GM06990 (cell line): ENCODE data around the gene CMSS1.

ENCODE experiments used
- DNase-seq: peaks from one replicate; pipeline ENCODE4 v3.0.0-alpha.2; 2011; ENCODE audit not compliant: insufficient read length; ENCODE audit errors: extremely low read depth
- H3K27me3 ChIP-seq: replicated peaks from 2 replicates; pipeline ENCODE4 v1.6.0; 2011; ENCODE audit warnings: low read length; ENCODE audit not compliant: control insufficient read depth, insufficient read depth
- H3K36me3 ChIP-seq: 2 replicates; pipeline ENCODE4 v1.5.1; 2011; ENCODE audit warnings: low read length; ENCODE audit not compliant: control insufficient read depth, insufficient read depth
- H3K4me3 ChIP-seq: replicated peaks from 2 replicates; pipeline ENCODE4 v1.5.1; 2011; ENCODE audit warnings: low read depth, mild to moderate bottlenecking, control low read depth, low read length
- CTCF ChIP-seq: IDR thresholded peaks from 2 replicates; pipeline ENCODE4 v1.5.1; 2011; ENCODE audit warnings: low read length, control low read depth, mild to moderate bottlenecking, inconsistent platforms; ENCODE audit not compliant: insufficient read depth, poor library complexity, severe bottlenecking

CMSS1 gene

DNA sequence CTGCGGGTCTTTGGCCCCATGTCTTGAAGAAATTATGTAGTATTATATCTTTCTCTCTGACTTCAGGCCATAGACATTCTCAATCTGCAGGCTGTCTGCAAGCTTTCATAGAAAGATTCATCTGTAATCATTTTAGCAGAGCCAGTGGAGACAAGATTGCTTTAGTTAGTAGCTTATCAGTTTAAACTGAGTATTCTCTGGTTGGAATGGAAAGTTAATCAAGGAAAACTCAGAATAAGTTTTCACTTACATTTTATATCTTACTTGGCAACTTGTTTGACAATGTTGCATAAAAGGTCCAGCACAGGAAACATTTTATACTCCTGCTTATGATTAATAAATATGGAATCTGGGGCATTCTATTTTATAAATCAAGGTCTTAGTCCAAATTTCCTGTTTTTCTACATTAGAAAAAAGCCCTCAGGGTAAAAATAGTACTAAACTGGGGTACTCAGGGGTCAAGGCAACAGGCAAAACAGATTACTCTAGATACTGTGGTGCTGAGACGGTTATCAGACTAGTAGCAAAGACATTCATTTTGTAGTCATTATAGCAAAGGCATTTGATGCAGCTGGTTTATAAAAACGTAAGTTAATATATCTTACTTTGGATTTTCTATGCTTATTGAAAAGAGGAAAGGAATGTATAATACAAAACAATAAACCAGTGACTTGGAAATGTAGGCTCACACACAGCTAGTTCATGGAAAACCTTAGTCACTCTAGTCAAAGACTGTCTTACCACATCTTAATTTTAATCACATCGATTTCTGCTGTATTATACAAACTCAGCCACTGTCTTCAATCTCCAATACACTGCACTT, 341.9 kb downstream of the CMSS1 start:
- Histone ChIP-seq H3K36me3 (no peaks in the 10 kb centered on the region), H3K27me3 (no peaks in the 10 kb centered on the region), H3K4me3 (no peak overlapping the region)
- TF ChIP-seq CTCF: no peak
- DNase-seq: no peak

DNA sequence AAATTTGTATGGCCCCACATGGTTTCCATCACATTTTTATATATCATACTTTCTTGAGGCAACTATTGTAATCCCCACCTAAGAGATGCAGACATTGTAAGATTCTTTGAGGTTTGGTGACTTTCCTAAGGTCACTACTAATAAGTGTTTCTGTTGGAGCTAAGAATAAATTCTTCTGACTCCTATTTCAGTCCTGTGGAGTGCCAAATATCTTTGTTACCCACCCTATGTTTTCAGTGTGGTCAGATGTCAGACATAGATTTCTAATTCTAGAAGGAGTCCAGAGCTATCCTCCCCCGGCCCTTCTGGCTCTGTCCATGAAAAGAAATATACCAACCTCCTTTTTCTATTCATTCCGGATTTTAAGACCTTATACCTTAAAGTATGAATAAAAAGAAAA, 342.9 kb downstream of the CMSS1 start:
- no peak for DNase-seq
- TF ChIP-seq CTCF: no peak
- Histone ChIP-seq H3K27me3 (no peaks in the 10 kb centered on the region), H3K4me3 (no peak overlapping the region), H3K36me3 (no peaks in the 10 kb centered on the region)

DNA sequence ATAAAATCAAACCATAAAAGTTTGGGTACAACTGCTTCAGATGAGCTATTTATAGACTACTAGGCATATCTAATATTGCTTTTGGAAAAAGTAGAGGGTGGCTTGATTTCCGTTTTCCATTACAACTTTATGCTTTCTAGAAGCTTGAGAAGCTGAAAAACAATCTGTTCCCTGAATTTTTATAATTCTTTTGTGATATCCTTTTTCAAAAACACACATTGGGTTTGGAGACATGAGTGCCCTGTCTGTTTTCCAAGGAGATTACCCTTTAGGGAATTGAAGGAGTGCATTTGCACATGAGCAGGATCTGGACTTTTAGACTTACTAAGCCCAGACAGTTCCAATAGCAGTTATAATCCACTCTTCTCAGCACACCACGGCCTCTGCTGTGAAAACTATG, 346.1 kb downstream of the CMSS1 start:
- no peaks in the 10 kb centered on the region for H3K27me3 ChIP-seq
- TF ChIP-seq CTCF: no peak

GRCh38 chr3:100164743-100165142, 347.1 kb downstream of the CMSS1 start:
- Histone ChIP-seq H3K36me3 (no peaks in the 10 kb centered on the region), H3K27me3 (no peaks in the 10 kb centered on the region), H3K4me3 (no peak overlapping the region)
- TF ChIP-seq CTCF: no peak
- DNase-seq: no peak

More for the DNA sequence above, 346.1 kb downstream of the CMSS1 start:
- no peak overlapping the region for H3K4me3 ChIP-seq
- no peaks in the 10 kb centered on the region for H3K36me3 ChIP-seq
- DNase-seq: no peak

DNA sequence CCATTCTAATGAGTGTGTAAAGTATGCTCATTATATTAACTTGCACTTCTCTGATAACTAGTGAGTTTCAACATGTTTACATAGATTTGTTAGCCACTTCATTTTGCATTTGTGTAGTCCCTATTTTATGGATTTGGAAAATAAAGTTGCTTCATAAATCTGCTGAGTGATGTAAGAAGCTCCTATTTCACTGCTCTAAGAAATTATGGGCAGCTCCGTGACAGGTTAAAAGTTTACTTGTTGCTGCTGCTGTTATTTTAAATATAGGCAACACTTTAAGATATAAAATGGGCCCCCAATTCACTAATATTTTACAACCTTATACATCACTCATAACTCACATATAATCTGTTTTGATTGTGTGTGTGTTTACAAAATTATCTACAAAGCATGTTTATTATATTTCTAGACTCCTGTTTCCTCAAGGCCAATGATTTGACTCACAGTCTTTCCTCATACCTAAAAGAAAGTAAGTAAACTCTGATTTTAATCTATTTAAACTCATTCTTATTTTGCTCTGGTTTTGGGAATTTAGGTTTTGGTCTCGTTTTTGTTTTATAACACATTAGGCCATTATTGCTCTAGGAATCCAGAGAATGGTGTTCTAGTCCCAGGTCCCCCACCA, 348.4 kb downstream of the CMSS1 start:
- TF ChIP-seq CTCF: no peak
- no peak for DNase-seq
- Histone ChIP-seq H3K27me3 (no peaks in the 10 kb centered on the region), H3K36me3 (no peaks in the 10 kb centered on the region), H3K4me3 (no peak overlapping the region)
